ENCODE measurements around the gene STARD6.

- TF ChIP-seq POLR2AphosphoS5 (IDR thresholded peaks at IDR 0.05; ENCODE audit: low read depth, low read length) (no peak), POLR2A (IDR thresholded peaks at IDR 0.05; ENCODE audit: low read depth, low read length) (no peak), TAF1 (IDR thresholded peaks at IDR 0.05; ENCODE audit: low read depth, low read length) (no peak)
Observed at GRCh38 chr18:54303408-54303807, 54.2 kb downstream of the STARD6 start.

Measured in GM12891 (cell line).